DOHH2 (cell line): ENCODE measurements around the gene PHKG1.
A peak's percentile ranks its signal among the peaks of the same experiment; 100 is the strongest.
"Not testable (repeated sequence)": the region's sequence is repeated elsewhere in the genome, so short reads cannot be mapped to it uniquely, and the experiment has no call there.

Experiments used
- H3F3A ChIP-seq: fragments of 200-600 bp; sonication (generic), shearing (Covaris generic); 2 replicates; pipeline ENCODE4 v1.6.0; 2016; ENCODE audit warnings: antibody characterized with exemption, mild to moderate bottlenecking; ENCODE audit not compliant: control insufficient read depth, insufficient read depth
- H3K27ac ChIP-seq: fragments of 200-600 bp; sonication (generic); 2 replicates; pipeline ENCODE4 v1.5.1; 2014; ENCODE audit warnings: low read depth, mild to moderate bottlenecking, low read length, moderate library complexity
- H3K27me3 ChIP-seq: fragments of 200-600 bp; sonication (generic); 2 replicates; pipeline ENCODE4 v1.6.1; 2014; ENCODE audit warnings: mild to moderate bottlenecking, low read length, mixed read lengths; ENCODE audit not compliant: control insufficient read depth
- H3K36me3 ChIP-seq: fragments of 200-600 bp; sonication (generic); 2 replicates; pipeline ENCODE4 v1.6.1; 2014; ENCODE audit warnings: mild to moderate bottlenecking, low read length, moderate library complexity, mixed read lengths; ENCODE audit not compliant: control insufficient read depth
- H3K4me1 ChIP-seq: fragments of 200-600 bp; sonication (generic); 2 replicates; pipeline ENCODE4 v1.6.1; 2014; ENCODE audit warnings: mild to moderate bottlenecking, low read length, mixed read lengths; ENCODE audit not compliant: control insufficient read depth
- H3K4me2 ChIP-seq: fragments of 200-600 bp; sonication (generic); 2 replicates; pipeline ENCODE4 v1.6.0; 2014; ENCODE audit warnings: mild to moderate bottlenecking, low read length, moderate library complexity
- H3K4me3 ChIP-seq: fragments of 200-600 bp; sonication (generic); 2 replicates; pipeline ENCODE4 v1.5.1; 2014; ENCODE audit warnings: mild to moderate bottlenecking, low read length, mixed read lengths
- H3K79me2 ChIP-seq: fragments of 200-600 bp; sonication (generic); 2 replicates; pipeline ENCODE4 v1.6.1; 2014; ENCODE audit warnings: mild to moderate bottlenecking, low read length, mixed read lengths; ENCODE audit not compliant: control insufficient read depth
- H3K9me2 ChIP-seq: fragments of 200-600 bp; sonication (generic); replicated peaks from 2 replicates; pipeline ENCODE4 v1.6.1; 2014; ENCODE audit warnings: mild to moderate bottlenecking, low read length, mixed read lengths; ENCODE audit not compliant: control insufficient read depth
- H3K9me3 ChIP-seq: fragments of 200-600 bp; sonication (generic); 2 replicates; pipeline ENCODE4 v1.6.1; 2014; ENCODE audit warnings: antibody characterized with exemption, low read length, mixed read lengths; ENCODE audit not compliant: control insufficient read depth, insufficient read depth
- H4K20me1 ChIP-seq: fragments of 200-600 bp; sonication (generic); 2 replicates; pipeline ENCODE4 v1.6.0; 2014; ENCODE audit warnings: low read depth, mild to moderate bottlenecking, antibody characterized with exemption, low read length, moderate library complexity; ENCODE audit not compliant: control insufficient read depth, insufficient read depth
- EZH2phosphoT487 ChIP-seq: fragments of 200-600 bp; sonication (generic); IDR thresholded peaks from 2 replicates; pipeline ENCODE4 v1.6.1; 2017; ENCODE audit warnings: borderline replicate concordance, mild to moderate bottlenecking, antibody characterized with exemption, low read length, moderate library complexity, mixed read lengths
- TF ChIP-seq, protein P1 (sequence below): fragments of 200-600 bp; sonication (generic); IDR thresholded peaks from one replicate; pipeline ENCODE4 v1.5.1; 2014; ENCODE audit warnings: antibody characterized with exemption, mild to moderate bottlenecking, low read depth, low read length; ENCODE audit not compliant: poor library complexity, severe bottlenecking

The PHKG1 gene

DNA sequence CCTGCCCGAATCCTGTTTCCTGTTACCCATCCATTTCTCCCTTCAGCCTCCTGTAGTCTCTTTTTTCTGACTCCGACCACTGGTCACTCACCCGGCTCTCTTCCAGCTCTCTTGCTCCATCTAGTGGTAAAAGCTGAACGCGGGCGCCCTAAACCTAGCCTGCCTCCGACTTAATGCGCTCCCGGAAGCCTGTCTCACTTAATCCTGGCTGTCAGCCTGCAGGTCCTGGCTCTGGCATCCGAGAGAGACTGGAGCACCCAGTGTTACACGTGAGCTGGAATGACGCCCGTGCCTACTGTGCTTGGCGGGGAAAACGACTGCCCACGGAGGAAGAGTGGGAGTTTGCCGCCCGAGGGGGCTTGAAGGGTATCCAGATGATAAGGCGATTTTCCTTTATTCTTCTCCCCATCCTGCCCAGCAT lies 18.4 kb downstream of the PHKG1 start:
- Histone ChIP-seq H3K79me2 (no peaks in the 10 kb centered on the region), H3K27ac (no peak overlapping the region), H3K27me3 (no peaks in the 10 kb centered on the region), H4K20me1 (no peaks in the 10 kb centered on the region), H3K4me3 (no peak overlapping the region), H3F3A (peaks cover 9% of the 10 kb centered on the region), H3K9me2 (no peaks in the 10 kb centered on the region), H3K4me1 (peaks cover 4% of the 10 kb centered on the region), H3K9me3 (no peaks in the 10 kb centered on the region), H3K4me2 (peak overlapping the region; percentile 3; the same call in 1 of the 2 replicates), H3K36me3 (peaks cover 57% of the 10 kb centered on the region)
- TF ChIP-seq EZH2phosphoT487 = no peak
- TF ChIP-seq, protein P1, sequence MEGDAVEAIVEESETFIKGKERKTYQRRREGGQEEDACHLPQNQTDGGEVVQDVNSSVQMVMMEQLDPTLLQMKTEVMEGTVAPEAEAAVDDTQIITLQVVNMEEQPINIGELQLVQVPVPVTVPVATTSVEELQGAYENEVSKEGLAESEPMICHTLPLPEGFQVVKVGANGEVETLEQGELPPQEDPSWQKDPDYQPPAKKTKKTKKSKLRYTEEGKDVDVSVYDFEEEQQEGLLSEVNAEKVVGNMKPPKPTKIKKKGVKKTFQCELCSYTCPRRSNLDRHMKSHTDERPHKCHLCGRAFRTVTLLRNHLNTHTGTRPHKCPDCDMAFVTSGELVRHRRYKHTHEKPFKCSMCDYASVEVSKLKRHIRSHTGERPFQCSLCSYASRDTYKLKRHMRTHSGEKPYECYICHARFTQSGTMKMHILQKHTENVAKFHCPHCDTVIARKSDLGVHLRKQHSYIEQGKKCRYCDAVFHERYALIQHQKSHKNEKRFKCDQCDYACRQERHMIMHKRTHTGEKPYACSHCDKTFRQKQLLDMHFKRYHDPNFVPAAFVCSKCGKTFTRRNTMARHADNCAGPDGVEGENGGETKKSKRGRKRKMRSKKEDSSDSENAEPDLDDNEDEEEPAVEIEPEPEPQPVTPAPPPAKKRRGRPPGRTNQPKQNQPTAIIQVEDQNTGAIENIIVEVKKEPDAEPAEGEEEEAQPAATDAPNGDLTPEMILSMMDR = peak; percentile 98

DNA sequence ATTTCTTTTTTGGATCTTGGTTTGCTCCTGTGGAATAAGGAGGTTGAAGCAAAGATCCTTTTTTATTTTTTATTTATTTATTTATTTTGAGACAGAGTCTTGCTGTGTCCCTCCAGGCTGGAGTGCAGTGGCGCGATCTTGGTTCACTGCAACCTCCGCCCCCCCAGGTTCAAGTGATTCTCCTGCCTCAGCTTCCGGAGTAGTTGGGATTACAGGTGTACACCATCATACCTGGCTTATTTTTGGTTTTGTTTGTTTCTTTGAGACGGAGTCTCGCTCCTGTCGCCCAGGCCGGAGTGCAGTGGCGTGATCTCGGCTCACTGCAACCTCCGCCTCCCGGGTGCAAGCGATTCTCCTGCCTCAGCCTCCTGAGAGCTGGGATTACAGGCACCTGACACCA lies 26.4 kb downstream of the PHKG1 start:
- Histone ChIP-seq H3K36me3 (peaks cover 64% of the 10 kb centered on the region), H3F3A (peaks cover 29% of the 10 kb centered on the region), H3K79me2 (peaks cover 33% of the 10 kb centered on the region), H3K4me1 (peaks cover 27% of the 10 kb centered on the region)
- H3K9me2 ChIP-seq, H3K4me2 ChIP-seq, H4K20me1 ChIP-seq, H3K9me3 ChIP-seq, H3K4me3 ChIP-seq, H3K27ac ChIP-seq, H3K27me3 ChIP-seq: not testable (repeated sequence)

DNA sequence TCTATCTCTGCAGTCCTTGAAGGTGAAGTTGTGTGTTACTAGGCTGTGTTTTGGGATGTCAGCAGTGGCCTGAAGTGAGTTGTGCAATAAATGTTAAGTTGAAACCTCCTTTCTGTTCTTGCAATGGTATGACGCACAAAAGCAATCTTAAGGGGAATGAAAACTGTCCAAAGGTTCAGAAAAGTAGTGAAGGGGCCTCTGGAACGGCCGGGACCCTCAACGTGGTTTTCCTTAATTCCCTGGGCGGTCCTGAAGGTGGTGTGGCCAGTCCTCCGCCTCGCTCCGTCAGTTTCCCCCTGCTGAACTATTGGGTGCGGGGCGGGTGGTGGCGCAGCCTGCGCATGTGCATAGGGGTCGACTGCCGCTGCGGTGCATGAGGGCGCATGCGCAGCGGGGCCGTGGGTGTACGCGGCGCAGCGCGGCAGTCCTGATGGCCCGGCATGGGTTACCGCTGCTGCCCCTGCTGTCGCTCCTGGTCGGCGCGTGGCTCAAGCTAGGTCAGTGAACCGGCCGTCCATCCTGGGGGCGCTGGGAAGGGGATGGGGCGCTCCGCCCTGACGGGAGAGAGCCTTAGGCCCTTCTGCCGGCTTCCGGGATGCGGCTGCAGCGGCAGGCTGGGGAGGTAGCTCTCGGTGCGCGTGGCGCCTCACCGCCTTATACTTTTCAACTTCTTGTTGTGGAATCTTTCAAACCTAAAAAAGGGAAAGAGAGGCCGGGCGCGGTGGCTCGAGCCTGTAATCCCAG lies 28.7 kb downstream of the PHKG1 start, which contains the start of gene SUMF2:
TSS of gene SUMF2 (plus strand) at position 405 of the 744 bp plus-strand sequence. CDS start at position 431, 26 bp downstream.
- H3K27me3 ChIP-seq = no peaks in the 10 kb centered on the region
- peaks cover 52% of the 10 kb centered on the region for H3F3A ChIP-seq
- H3K4me3 ChIP-seq = peak within 1 kb of the TSS; percentile 90
- H3K9me3 ChIP-seq = no peaks in the 10 kb centered on the region
- no peaks in the 10 kb centered on the region for H4K20me1 ChIP-seq
- H3K36me3 ChIP-seq = peaks cover 70% of the 10 kb centered on the region
- H3K9me2 ChIP-seq = no peaks in the 10 kb centered on the region
- peak within 1 kb of the TSS; percentile 65 for H3K4me2 ChIP-seq
- peaks cover 47% of the 10 kb centered on the region for H3K4me1 ChIP-seq
- H3K79me2 ChIP-seq = peaks cover 49% of the 10 kb centered on the region
- H3K27ac ChIP-seq = peak within 1 kb of the TSS; percentile 76
- TF ChIP-seq, protein P1 = peak; percentile 45
- no peak for TF ChIP-seq EZH2phosphoT487

DNA sequence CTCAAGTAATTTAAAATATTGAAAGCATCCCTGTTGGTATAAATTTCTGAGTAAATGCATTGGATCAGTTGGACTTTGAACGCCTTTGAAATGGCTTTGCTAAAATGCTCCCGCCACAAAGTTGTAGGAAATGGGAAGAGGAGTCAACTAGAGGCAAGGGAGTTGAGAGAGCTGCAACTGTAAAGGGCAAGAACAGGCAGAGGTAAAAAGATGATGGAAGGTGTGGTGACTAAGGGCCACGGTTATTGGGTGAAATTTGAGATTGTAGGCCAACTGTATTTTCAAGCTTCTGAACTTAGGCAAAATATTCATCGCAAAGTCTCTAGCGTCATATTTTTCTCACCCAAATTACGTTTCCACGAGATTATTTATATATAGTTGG lies 29.3 kb downstream of the PHKG1 start:
- Histone ChIP-seq H3K9me3 (no peaks in the 10 kb centered on the region), H3K4me3 (peak overlapping the region; percentile 90), H3K79me2 (peaks cover 52% of the 10 kb centered on the region), H3K27ac (peak overlapping the region; percentile 76), H4K20me1 (no peaks in the 10 kb centered on the region), H3K36me3 (peaks cover 70% of the 10 kb centered on the region), H3K4me2 (peak overlapping the region; percentile 65), H3K4me1 (peaks cover 49% of the 10 kb centered on the region), H3F3A (peaks cover 58% of the 10 kb centered on the region), H3K9me2 (no peaks in the 10 kb centered on the region), H3K27me3 (no peaks in the 10 kb centered on the region)
- TF ChIP-seq, protein P1 = no peak
- no peak for TF ChIP-seq EZH2phosphoT487
